Measurements from ENCODE around the gene ANG. TPM values are rescaled to one million over a fixed set of nuclear protein-coding genes. Genes with fewer than 3 reads are reported as not detected.

Gene ANG
- total RNA-seq, 1 donor from 2014 or later: 4.0 TPM

DNA sequence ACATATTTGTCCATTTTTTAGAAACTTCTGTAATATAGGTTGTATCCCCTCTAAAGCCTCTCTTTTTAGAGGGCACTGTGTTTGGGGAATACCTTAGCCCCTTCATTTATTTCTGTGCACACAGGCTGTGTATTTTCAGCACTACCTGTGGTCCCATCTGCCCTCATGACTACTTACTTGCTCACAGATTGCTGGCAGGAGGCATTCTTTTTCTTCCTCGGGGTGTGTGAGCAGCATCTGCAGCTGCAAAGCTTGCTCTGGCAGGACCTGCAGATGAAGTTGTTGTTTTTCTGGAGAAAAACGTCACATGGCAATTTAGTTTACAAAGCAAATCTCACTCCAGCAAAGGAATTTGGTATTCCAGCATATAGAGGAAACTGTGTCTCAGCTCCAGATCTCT lies 24.3 kb downstream of the ANG start:
- Histone ChIP-seq H4K20me1 (ENCODE audit: insufficient read depth, low read length) (no peaks in the 10 kb centered on the region), H3K27me3 (ENCODE audit: insufficient read depth, low read length) (no peaks in the 10 kb centered on the region), H3K9me3 (ENCODE audit: insufficient read depth, low read depth, low read length) (peaks cover 3% of the 10 kb centered on the region), H2AFZ (ENCODE audit: low read depth, low read length) (no peak overlapping the region), H3K4me1 (ENCODE audit: insufficient read depth, low read length) (no peaks in the 10 kb centered on the region), H3K9ac (ENCODE audit: low read length) (no peak overlapping the region), H3K36me3 (ENCODE audit: insufficient read depth, low read length) (no peaks in the 10 kb centered on the region), H3K4me3 (ENCODE audit: insufficient read depth, low read depth, low read length) (no peak overlapping the region), H3K27ac (ENCODE audit: low read depth, low read length) (no peak overlapping the region), H3K4me2 (ENCODE audit: low read length) (no peak overlapping the region), H3K79me2 (ENCODE audit: insufficient read depth, low read length) (no peaks in the 10 kb centered on the region)
- FAIRE-seq (no peak), DNase-seq (ENCODE audit: low read depth) (no peak)
- no peak overlapping the region for H3K27ac Mint-ChIP-seq (ENCODE audit: unreplicated experiment)
- H3K27me3 Mint-ChIP-seq (ENCODE audit: low read depth, unreplicated experiment): peaks cover 2% of the 10 kb centered on the region
- H3K4me1 Mint-ChIP-seq (ENCODE audit: low read depth, unreplicated experiment): peaks cover 11% of the 10 kb centered on the region
- H3K9me3 Mint-ChIP-seq (ENCODE audit: unreplicated experiment): peaks cover 8% of the 10 kb centered on the region
- no peak overlapping the region for H3K4me3 Mint-ChIP-seq (ENCODE audit: unreplicated experiment)
- TF ChIP-seq, protein P1, sequence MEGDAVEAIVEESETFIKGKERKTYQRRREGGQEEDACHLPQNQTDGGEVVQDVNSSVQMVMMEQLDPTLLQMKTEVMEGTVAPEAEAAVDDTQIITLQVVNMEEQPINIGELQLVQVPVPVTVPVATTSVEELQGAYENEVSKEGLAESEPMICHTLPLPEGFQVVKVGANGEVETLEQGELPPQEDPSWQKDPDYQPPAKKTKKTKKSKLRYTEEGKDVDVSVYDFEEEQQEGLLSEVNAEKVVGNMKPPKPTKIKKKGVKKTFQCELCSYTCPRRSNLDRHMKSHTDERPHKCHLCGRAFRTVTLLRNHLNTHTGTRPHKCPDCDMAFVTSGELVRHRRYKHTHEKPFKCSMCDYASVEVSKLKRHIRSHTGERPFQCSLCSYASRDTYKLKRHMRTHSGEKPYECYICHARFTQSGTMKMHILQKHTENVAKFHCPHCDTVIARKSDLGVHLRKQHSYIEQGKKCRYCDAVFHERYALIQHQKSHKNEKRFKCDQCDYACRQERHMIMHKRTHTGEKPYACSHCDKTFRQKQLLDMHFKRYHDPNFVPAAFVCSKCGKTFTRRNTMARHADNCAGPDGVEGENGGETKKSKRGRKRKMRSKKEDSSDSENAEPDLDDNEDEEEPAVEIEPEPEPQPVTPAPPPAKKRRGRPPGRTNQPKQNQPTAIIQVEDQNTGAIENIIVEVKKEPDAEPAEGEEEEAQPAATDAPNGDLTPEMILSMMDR (IDR thresholded peaks at IDR 0.05; ENCODE audit: insufficient read depth, low read depth, low read length): no peak
- no peak for TF ChIP-seq EZH2 (IDR thresholded peaks at IDR 0.05; ENCODE audit: insufficient read depth, low read length)
- H3K36me3 Mint-ChIP-seq (ENCODE audit: low read depth, unreplicated experiment): peaks cover 2% of the 10 kb centered on the region

DNA sequence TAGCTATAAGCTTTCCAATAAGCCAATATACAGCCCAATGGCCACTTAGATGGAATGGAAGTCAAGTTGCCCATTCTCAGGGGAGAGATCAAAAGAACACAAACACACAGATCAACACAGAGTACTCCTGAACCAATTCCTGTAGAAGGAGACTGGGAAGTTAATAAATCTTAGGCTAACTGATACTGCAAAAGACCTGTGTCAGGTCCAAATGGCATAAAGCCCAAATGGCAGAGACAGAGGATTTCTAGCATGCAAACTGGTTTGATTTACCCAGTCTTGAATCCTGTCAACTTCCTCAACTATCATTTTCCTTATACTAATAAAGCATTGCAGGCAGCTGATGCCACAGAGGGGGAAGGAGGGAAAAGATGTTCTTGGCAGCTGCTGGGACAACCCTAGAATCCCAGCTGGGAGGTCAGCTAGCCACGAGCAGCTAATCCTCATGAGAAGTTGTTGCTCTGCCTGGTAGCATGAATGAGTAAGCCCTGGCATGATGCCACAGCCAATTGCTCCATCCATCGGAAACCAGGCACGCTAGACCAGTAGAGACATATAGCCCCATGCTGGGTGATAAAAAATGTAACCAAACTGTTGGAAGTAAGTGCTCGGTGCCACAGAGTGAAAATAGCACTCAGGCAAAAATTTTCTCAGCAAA lies 26.2 kb downstream of the ANG start:
- Histone ChIP-seq H3K79me2 (ENCODE audit: insufficient read depth, low read length) (no peaks in the 10 kb centered on the region), H3K9ac (ENCODE audit: low read length) (no peak overlapping the region), H3K4me3 (ENCODE audit: insufficient read depth, low read depth, low read length) (no peak overlapping the region), H3K9me3 (ENCODE audit: insufficient read depth, low read depth, low read length) (peaks cover 3% of the 10 kb centered on the region), H4K20me1 (ENCODE audit: insufficient read depth, low read length) (no peaks in the 10 kb centered on the region), H3K36me3 (ENCODE audit: insufficient read depth, low read length) (no peaks in the 10 kb centered on the region), H2AFZ (ENCODE audit: low read depth, low read length) (no peak overlapping the region), H3K27me3 (ENCODE audit: insufficient read depth, low read length) (no peaks in the 10 kb centered on the region), H3K4me2 (ENCODE audit: low read length) (no peak overlapping the region), H3K27ac (ENCODE audit: low read depth, low read length) (no peak overlapping the region), H3K4me1 (ENCODE audit: insufficient read depth, low read length) (no peaks in the 10 kb centered on the region)
- TF ChIP-seq, protein P1 (IDR thresholded peaks at IDR 0.05; ENCODE audit: insufficient read depth, low read depth, low read length): no peak
- TF ChIP-seq EZH2 (IDR thresholded peaks at IDR 0.05; ENCODE audit: insufficient read depth, low read length): no peak
- Mint-ChIP-seq H3K4me1 (ENCODE audit: low read depth, unreplicated experiment) (peaks cover 11% of the 10 kb centered on the region), H3K27me3 (ENCODE audit: low read depth, unreplicated experiment) (peaks cover 2% of the 10 kb centered on the region), H3K27ac (ENCODE audit: unreplicated experiment) (no peak overlapping the region), H3K36me3 (ENCODE audit: low read depth, unreplicated experiment) (peaks cover 2% of the 10 kb centered on the region), H3K9me3 (ENCODE audit: unreplicated experiment) (peaks cover 8% of the 10 kb centered on the region), H3K4me3 (ENCODE audit: unreplicated experiment) (no peak overlapping the region)
- DNase-seq (ENCODE audit: low read depth) (no peak), FAIRE-seq (no peak)

DNA sequence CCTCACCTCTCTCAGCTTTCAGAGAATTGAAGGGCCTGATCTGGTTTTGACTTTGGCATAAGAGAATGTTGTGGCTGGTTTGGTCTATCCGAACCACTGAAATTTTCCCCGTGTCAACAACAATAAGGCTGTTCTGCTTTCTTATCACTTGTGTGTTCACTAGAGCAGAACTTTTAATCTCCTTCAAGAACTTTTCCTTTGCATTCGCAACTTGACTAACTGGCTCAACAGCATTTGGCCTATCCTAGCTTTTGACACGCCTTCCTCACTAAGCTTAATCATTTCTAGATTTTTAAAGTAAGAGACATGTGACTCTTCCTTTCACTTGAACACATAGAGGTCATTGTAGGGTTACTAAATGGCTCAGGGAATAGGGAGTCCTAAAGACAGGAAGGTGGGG lies 31.2 kb downstream of the ANG start:
- H3K9ac ChIP-seq (ENCODE audit: low read length): no peak overlapping the region
- DNase-seq (ENCODE audit: low read depth) (no peak), FAIRE-seq (no peak)
- peaks cover 9% of the 10 kb centered on the region for H3K36me3 Mint-ChIP-seq (ENCODE audit: low read depth, unreplicated experiment)
- H3K79me2 ChIP-seq (ENCODE audit: insufficient read depth, low read length): no peaks in the 10 kb centered on the region
- peaks cover 3% of the 10 kb centered on the region for H3K9me3 ChIP-seq (ENCODE audit: insufficient read depth, low read depth, low read length)
- no peak overlapping the region for H3K27ac ChIP-seq (ENCODE audit: low read depth, low read length)
- H3K4me2 ChIP-seq (ENCODE audit: low read length): no peak overlapping the region
- peaks cover 15% of the 10 kb centered on the region for H3K9me3 Mint-ChIP-seq (ENCODE audit: unreplicated experiment)
- no peaks in the 10 kb centered on the region for H4K20me1 ChIP-seq (ENCODE audit: insufficient read depth, low read length)
- no peak overlapping the region for H2AFZ ChIP-seq (ENCODE audit: low read depth, low read length)
- H3K36me3 ChIP-seq (ENCODE audit: insufficient read depth, low read length): no peaks in the 10 kb centered on the region
- TF ChIP-seq EZH2 (IDR thresholded peaks at IDR 0.05; ENCODE audit: insufficient read depth, low read length): no peak
- TF ChIP-seq, protein P1 (IDR thresholded peaks at IDR 0.05; ENCODE audit: insufficient read depth, low read depth, low read length): no peak
- peaks cover 6% of the 10 kb centered on the region for H3K27me3 ChIP-seq (ENCODE audit: insufficient read depth, low read length)
- H3K27me3 Mint-ChIP-seq (ENCODE audit: low read depth, unreplicated experiment): peaks cover 8% of the 10 kb centered on the region
- no peaks in the 10 kb centered on the region for H3K4me1 ChIP-seq (ENCODE audit: insufficient read depth, low read length)
- no peak overlapping the region for H3K4me3 ChIP-seq (ENCODE audit: insufficient read depth, low read depth, low read length)
- H3K4me1 Mint-ChIP-seq (ENCODE audit: low read depth, unreplicated experiment): peaks cover 6% of the 10 kb centered on the region
- no peak overlapping the region for H3K27ac Mint-ChIP-seq (ENCODE audit: unreplicated experiment)
- H3K4me3 Mint-ChIP-seq (ENCODE audit: unreplicated experiment): no peak overlapping the region
